K562 (cell line): ENCODE results near the gene HTR4. TPM values are rescaled to one million over a fixed set of nuclear protein-coding genes. Genes with fewer than 3 reads are reported as not detected.

ENCODE experiments used
- ATAC-seq: fragments of 200-7000 bp; cut with Tn5 transposase; 3 replicates; pipeline ENCODE4 v1.9.1; 2020; ENCODE audit warnings: moderate library complexity
- BruUV-seq: library from RNA; stranded (reverse); fragments of 400-500 nt; replicated peaks from 2 replicates; lab custom pipeline; 2021; lab: Mats Ljungman, UMichigan
- CTCF ChIA-PET: fragments of 300-600 bp; formaldehyde crosslinking; extraction: SDS; loops from one replicate; lab custom pipeline; 2021; ENCODE audit warnings: low intra/inter-chr PET ratio; lab: Yijun Ruan, JAX
- POLR2A ChIA-PET: fragments of 300-600, 350-650 bp; sonication (Branson Sonifier 250); formaldehyde crosslinking; extraction: SDS; loops from one replicate; lab custom pipeline; 2021; ENCODE audit warnings: antibody characterized with exemption, inconsistent platforms; lab: Yijun Ruan, JAX
- DNase-seq, 4 experiments: peaks; one replicate each; pipeline versions ENCODE4 v3.0.0 to v3.0.0-alpha.2; 2011 to 2018; ENCODE audit warnings: low spot score in 3 of 4, mixed read lengths in 3 of 4; ENCODE audit errors: extremely low read depth in 1 of 4
- FAIRE-seq: peaks from 2 replicates; lab custom pipeline; 2011; peaks lifted over from hg19 to GRCh38; lab: Jason Lieb, UNC
- H2AFZ ChIP-seq: 2 replicates; pipeline ENCODE4 v1.6.0; 2011; ENCODE audit warnings: low read depth, low read length, control low read depth, inconsistent platforms
- H3K27ac ChIP-seq: fragments of 200-600 bp; 3 replicates; pipeline ENCODE4 v1.8.0; 2011; ENCODE audit warnings: low read depth, mild to moderate bottlenecking, control low read depth, inconsistent platforms, low read length, moderate library complexity, mixed read lengths; ENCODE audit errors: extremely low read depth
- H3K27me3 ChIP-seq, 2 experiments: fragments of 300-600 bp in 1 of 2; 2 replicates in 1 of 2; 3 replicates in 1 of 2; pipeline versions ENCODE4 v1.6.0 to v1.8.0; 2011; ENCODE audit warnings: inconsistent platforms in 2 of 2, low read length in 2 of 2, mild to moderate bottlenecking in 1 of 2, mixed read lengths in 1 of 2, moderate library complexity in 1 of 2; ENCODE audit not compliant: control insufficient read depth in 2 of 2, insufficient read depth in 2 of 2
- H3K36me3 ChIP-seq: fragments of 300-600 bp; 3 replicates; pipeline ENCODE4 v1.8.0; 2011; ENCODE audit warnings: mild to moderate bottlenecking, low read length, inconsistent platforms; ENCODE audit not compliant: control insufficient read depth, insufficient read depth
- H3K4me1 ChIP-seq, 2 experiments: fragments of 200-600 bp in 1 of 2; replicated peaks in 1 of 2; 2 replicates in 1 of 2; 3 replicates in 1 of 2; pipeline versions ENCODE4 v1.5.1 to v1.8.0; 2011; ENCODE audit warnings: inconsistent platforms in 2 of 2, low read length in 2 of 2, mild to moderate bottlenecking in 1 of 2, mixed read lengths in 1 of 2, moderate library complexity in 1 of 2; ENCODE audit not compliant: control insufficient read depth in 2 of 2, insufficient read depth in 2 of 2
- H3K4me2 ChIP-seq: 2 replicates; pipeline ENCODE4 v1.6.1; 2011; ENCODE audit warnings: low read length, control low read depth, inconsistent platforms, mixed read lengths; ENCODE audit not compliant: insufficient read depth
- H3K4me3 ChIP-seq: fragments of 200-600 bp; sonication (generic), shearing (Covaris generic); 2 replicates; pipeline ENCODE4 v1.5.1; 2016; ENCODE audit warnings: control low read depth, inconsistent platforms
- H3K79me2 ChIP-seq: fragments of 200-600 bp; 3 replicates; pipeline ENCODE4 v1.8.0; 2011; ENCODE audit warnings: low read length, inconsistent platforms; ENCODE audit not compliant: control insufficient read depth, insufficient read depth
- H3K9ac ChIP-seq, 2 experiments: 2 replicates each; pipeline versions ENCODE4 v1.6.0 to v1.6.1; 2011; ENCODE audit warnings: low read depth in 2 of 2, low read length in 2 of 2, control low read depth in 1 of 2, inconsistent platforms in 1 of 2, mild to moderate bottlenecking in 1 of 2, mixed read lengths in 1 of 2; ENCODE audit not compliant: insufficient read depth in 1 of 2
- H3K9me1 ChIP-seq: one replicate; pipeline ENCODE4 v1.6.0; 2011; ENCODE audit warnings: inconsistent platforms, mild to moderate bottlenecking, low read length, moderate library complexity; ENCODE audit not compliant: control insufficient read depth, insufficient read depth
- H3K9me3 ChIP-seq: replicated peaks from 2 replicates; pipeline ENCODE4 v1.5.1; 2011; ENCODE audit warnings: low read depth, low read length, inconsistent platforms; ENCODE audit not compliant: control insufficient read depth, insufficient read depth
- H4K20me1 ChIP-seq: replicated peaks from 2 replicates; pipeline ENCODE4 v1.6.1; 2011; ENCODE audit warnings: low read length, inconsistent platforms, mixed read lengths; ENCODE audit not compliant: control insufficient read depth, insufficient read depth
- CEBPG ChIP-seq, 3 experiments: fragments of 200-800 bp in 1 of 3; sonication (Bioruptor generic) in 1 of 3; sonication (generic) in 1 of 3; formaldehyde crosslinking in 1 of 3; IDR thresholded peaks in 2 of 3; conservative IDR thresholded peaks in 1 of 3; 2 replicates each; pipeline versions ENCODE4 v1.6.1 to v1.8.0; 2016 to 2022; ENCODE audit warnings: missing compliant biosample characterization in 2 of 3, missing genetic modification characterization in 2 of 3, mild to moderate bottlenecking in 1 of 3, missing genetic modification reagents in 1 of 3
- EP400 ChIP-seq: fragments of 450-650 bp; IDR thresholded peaks from 2 replicates; pipeline ENCODE4 v1.6.1; 2017; ENCODE audit warnings: antibody characterized with exemption, mild to moderate bottlenecking, moderate library complexity
- HDAC3 ChIP-seq: fragments of 450-650 bp; IDR thresholded peaks from 2 replicates; pipeline ENCODE4 v1.6.1; 2018; ENCODE audit warnings: borderline replicate concordance, mild to moderate bottlenecking, moderate library complexity; ENCODE audit not compliant: partially characterized antibody
- HMGN3 ChIP-seq: IDR thresholded peaks from 2 replicates; pipeline ENCODE4 v1.6.1; 2011; ENCODE audit warnings: borderline replicate concordance, low read depth, mild to moderate bottlenecking, mixed read lengths, low read length; ENCODE audit not compliant: insufficient read length; ENCODE audit errors: extremely low read depth
- MEIS2 ChIP-seq: fragments of 450-650 bp; IDR thresholded peaks from 2 replicates; pipeline ENCODE4 v1.6.1; 2014; ENCODE audit warnings: mild to moderate bottlenecking; ENCODE audit not compliant: partially characterized antibody
- NCOA2 ChIP-seq, 2 experiments: fragments of 450-650 bp; IDR thresholded peaks; 2 replicates each; pipeline ENCODE4 v1.6.1; 2018; ENCODE audit warnings: mild to moderate bottlenecking in 2 of 2, moderate library complexity in 1 of 2; ENCODE audit not compliant: partially characterized antibody in 2 of 2
- NR3C1 ChIP-seq: sonication (generic); formaldehyde crosslinking; IDR thresholded peaks from 2 replicates; pipeline ENCODE4 v1.8.1; 2022; ENCODE audit warnings: missing genetic modification reagents
- PHB ChIP-seq: fragments of 250-450 bp; sonication (Bioruptor Pico); IDR thresholded peaks from 2 replicates; pipeline ENCODE4 v1.5.0; 2021
- PURB ChIP-seq: sonication (generic); formaldehyde crosslinking; IDR thresholded peaks from 2 replicates; pipeline ENCODE4 v1.9.0; 2021; ENCODE audit warnings: low read depth, mild to moderate bottlenecking, missing genetic modification reagents
- RB1 ChIP-seq: fragments of 450-650 bp; IDR thresholded peaks from 2 replicates; pipeline ENCODE4 v1.6.1; 2017; ENCODE audit warnings: low read depth, mild to moderate bottlenecking
- RBM15 ChIP-seq: fragments of 200-400 bp; formaldehyde crosslinking; IDR thresholded peaks from 2 replicates; pipeline ENCODE4 v1.6.1; 2018; ENCODE audit warnings: mild to moderate bottlenecking, low read length, moderate library complexity; ENCODE audit not compliant: insufficient read depth
- RBM39 ChIP-seq: fragments of 200-400 bp; formaldehyde crosslinking; optimal IDR thresholded peaks from 2 replicates; pipeline ENCODE3; 2018; ENCODE audit warnings: low read depth, low read length
- THRAP3 ChIP-seq: fragments of 450-650 bp; IDR thresholded peaks from 2 replicates; pipeline ENCODE4 v1.6.1; 2016; ENCODE audit warnings: mild to moderate bottlenecking, inconsistent platforms, borderline replicate concordance
- WGBS: fragments of 100-300 bp; shearing (Covaris generic); methylation state at CpG from one replicate; pipeline ENCODE4 v1.1.6; 2016; ENCODE audit warnings: low coverage, mixed read lengths; ENCODE audit not compliant: insufficient coverage; ENCODE audit errors: missing lambda C conversion rate; 5-methylcytosine and 5-hydroxymethylcytosine counted together
- in situ Hi-C: fragments of 300-500 bp; cut with MboI; formaldehyde crosslinking; loops from 4 replicates; pipeline ENCODE4 v1.15.0; 2018; ENCODE audit warnings: inconsistent platforms, mixed read lengths
- intact Hi-C: fragments of 100-400 bp; cut with micrococcal nuclease; formaldehyde crosslinking; loops from 2 replicates; pipeline ENCODE4 v1.14.2; 2022
- polyA plus RNA-seq, 8 experiments: library from polyadenylated mRNA; depleted of rRNA in 4 of 8; stranded (reverse) in 5 of 8; unstranded in 3 of 8; fragments of >200 nt; fragmentation: Nextera tagmentation in 2 of 8; fragmentation: Illumina TruSeq in 1 of 8; extraction: Ambion mirVana in 2 of 8; extraction: Trizol in 1 of 8; gene quantifications; 2 replicates each; pipeline versions ENCODE4 v1.2.1 to v1.2.3, GENCODE V29; 2011 to 2014; ENCODE audit warnings: inconsistent platforms in 1 of 8, missing spikeins in 1 of 8
- total RNA-seq, 7 experiments: library from RNA; depleted of rRNA in 6 of 7; stranded (reverse); fragments of >200 nt in 6 of 7; fragmentation: Illumina TruSeq in 2 of 7; extraction: Trizol in 2 of 7; gene quantifications; 2 replicates each; pipeline versions ENCODE4 v1.2.1 to v1.2.3, GENCODE V29; 2011 to 2021; ENCODE audit warnings: low replicate concordance in 1 of 7
- TF ChIP-seq, protein P1 (sequence below): sonication (generic); formaldehyde crosslinking; IDR thresholded peaks from 2 replicates; pipeline ENCODE4 v1.8.0; 2022; ENCODE audit warnings: mild to moderate bottlenecking, missing genetic modification reagents
- TF ChIP-seq, protein P2 (sequence below): fragments of 250-450 bp; sonication (Bioruptor Pico); IDR thresholded peaks from 2 replicates; pipeline ENCODE4 v1.5.0; 2021
- TF ChIP-seq, protein P3 (sequence below), 2 experiments: fragments of 450-650 bp in 1 of 2; sonication (generic) in 1 of 2; formaldehyde crosslinking in 1 of 2; IDR thresholded peaks in 1 of 2; conservative IDR thresholded peaks in 1 of 2; 2 replicates each; pipeline versions ENCODE4 v1.6.1 to v1.8.1; 2016 to 2023; ENCODE audit warnings: mild to moderate bottlenecking in 2 of 2, moderate library complexity in 2 of 2, inconsistent platforms in 1 of 2, missing genetic modification reagents in 1 of 2

Gene HTR4
- total and polyA plus RNA-seq, 9 of the 15 experiments (the other 6 are each of a cell fraction or from before 2014, with no cell fraction given) = 0.13 TPM; not detected in 8

DNA sequence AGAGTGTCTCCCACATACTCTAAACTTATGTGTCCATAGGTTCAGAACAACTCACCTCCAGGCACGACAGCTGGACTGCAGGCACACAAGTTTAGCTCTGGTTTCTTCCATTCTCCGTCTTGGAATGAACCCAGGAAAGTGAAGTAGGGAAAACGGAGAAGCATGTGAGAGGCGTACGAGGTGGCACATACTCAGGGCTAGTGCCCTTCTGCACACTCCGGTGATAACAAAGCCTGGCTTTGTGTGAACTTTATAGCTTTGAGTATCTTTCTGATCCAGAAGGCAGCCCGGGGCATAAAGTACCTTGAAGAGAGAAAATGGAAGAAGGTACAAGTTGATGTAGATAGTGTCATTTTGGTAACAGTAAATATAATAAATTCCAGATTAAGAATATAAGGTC, 11.1 kb upstream of the HTR4 start:
- ChIA-PET POLR2A (interaction anchor here (1.4 kb wide), 1 partner anchor 9 kb away, joined by 3 read pairs; no protein-coding TSS in a partner anchor), CTCF (no interaction called here)
- 24% methylated on average over 7 of the region's 7 CpGs for WGBS
- no peak for DNase-seq
- intact Hi-C loops = no loop called here
- BruUV-seq = no TSS peak
- Histone ChIP-seq H3K9me3 (no peaks in the 10 kb centered on the region), H3K4me2 (no peak overlapping the region), H2AFZ (peak overlapping the region; percentile 33; the same call in 1 of the 2 replicates), H3K27ac (no peak overlapping the region), H3K27me3 (no peaks in the 10 kb centered on the region), H3K36me3 (no peaks in the 10 kb centered on the region), H3K79me2 (no peaks in the 10 kb centered on the region), H3K4me1 (peaks cover 0 to 5% of the 10 kb centered on the region in 2 experiments; a peak in 3 of 5 replicates), H3K4me3 (no peak overlapping the region), H4K20me1 (no peaks in the 10 kb centered on the region), H3K9me1 (no peaks in the 10 kb centered on the region), H3K9ac (no peak overlapping the region)
- no peak for ATAC-seq
- FAIRE-seq = peak; percentile 29
- in situ Hi-C loops = no loop called here
- TF ChIP-seq HDAC3 = no peak
- TF ChIP-seq PURB (CRISPR knock-in tag) = no peak
- TF ChIP-seq EP400 = no peak
- no peak for TF ChIP-seq THRAP3
- no peak for TF ChIP-seq MEIS2
- TF ChIP-seq NCOA2 (IDR thresholded peaks at IDR 0.05; ENCODE audit: partially characterized antibody in 2 of 2) = no peak
- TF ChIP-seq, protein P1, sequence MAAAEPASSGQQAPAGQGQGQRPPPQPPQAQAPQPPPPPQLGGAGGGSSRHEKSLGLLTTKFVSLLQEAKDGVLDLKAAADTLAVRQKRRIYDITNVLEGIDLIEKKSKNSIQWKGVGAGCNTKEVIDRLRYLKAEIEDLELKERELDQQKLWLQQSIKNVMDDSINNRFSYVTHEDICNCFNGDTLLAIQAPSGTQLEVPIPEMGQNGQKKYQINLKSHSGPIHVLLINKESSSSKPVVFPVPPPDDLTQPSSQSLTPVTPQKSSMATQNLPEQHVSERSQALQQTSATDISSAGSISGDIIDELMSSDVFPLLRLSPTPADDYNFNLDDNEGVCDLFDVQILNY (CRISPR knock-in tag) = no peak
- TF ChIP-seq PHB (CRISPR knock-in tag) = no peak
- no peak for TF ChIP-seq HMGN3
- TF ChIP-seq CEBPG (CRISPR knock-in tag; IDR thresholded peaks at IDR 0.05) = no peak
- TF ChIP-seq CEBPG (tag; conservative IDR thresholded peaks at IDR 0.05 in 1 of 2, IDR thresholded peaks at IDR 0.05 in 1 of 2) = no peak
- no peak for TF ChIP-seq RBM15
- TF ChIP-seq RBM39 = no peak
- TF ChIP-seq, protein P2, sequence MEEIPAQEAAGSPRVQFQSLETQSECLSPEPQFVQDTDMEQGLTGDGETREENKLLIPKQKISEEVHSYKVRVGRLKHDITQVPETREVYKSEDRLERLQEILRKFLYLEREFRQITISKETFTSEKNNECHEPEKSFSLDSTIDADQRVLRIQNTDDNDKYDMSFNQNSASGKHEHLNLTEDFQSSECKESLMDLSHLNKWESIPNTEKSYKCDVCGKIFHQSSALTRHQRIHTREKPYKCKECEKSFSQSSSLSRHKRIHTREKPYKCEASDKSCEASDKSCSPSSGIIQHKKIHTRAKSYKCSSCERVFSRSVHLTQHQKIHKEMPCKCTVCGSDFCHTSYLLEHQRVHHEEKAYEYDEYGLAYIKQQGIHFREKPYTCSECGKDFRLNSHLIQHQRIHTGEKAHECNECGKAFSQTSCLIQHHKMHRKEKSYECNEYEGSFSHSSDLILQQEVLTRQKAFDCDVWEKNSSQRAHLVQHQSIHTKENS (CRISPR knock-in tag) = no peak
- TF ChIP-seq, protein P3, sequence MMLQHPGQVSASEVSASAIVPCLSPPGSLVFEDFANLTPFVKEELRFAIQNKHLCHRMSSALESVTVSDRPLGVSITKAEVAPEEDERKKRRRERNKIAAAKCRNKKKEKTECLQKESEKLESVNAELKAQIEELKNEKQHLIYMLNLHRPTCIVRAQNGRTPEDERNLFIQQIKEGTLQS (IDR thresholded peaks at IDR 0.05) = no peak
- TF ChIP-seq, protein P3 (CRISPR knock-in tag; conservative IDR thresholded peaks at IDR 0.05) = no peak
- no peak for TF ChIP-seq RB1
- no peak for TF ChIP-seq NR3C1
